Fibroblast of mammary gland (primary cell): ENCODE data around the gene TRERF1.

Source experiments
- DNase-seq: peaks from one replicate; pipeline ENCODE4 v3.0.0-alpha.2; 2010; ENCODE audit warnings: low read depth
- H3K4me3 ChIP-seq: 2 replicates; pipeline ENCODE4 v1.5.1; 2011; ENCODE audit warnings: low read depth, mild to moderate bottlenecking, low read length, moderate library complexity; ENCODE audit not compliant: control insufficient read depth
- CTCF ChIP-seq: conservative IDR thresholded peaks from 2 replicates; pipeline ENCODE4 v1.5.1; 2011; ENCODE audit warnings: low read depth, low read length, inconsistent platforms; ENCODE audit not compliant: control insufficient read depth, insufficient read depth

The TRERF1 gene

GRCh38 chr6:42322676-42323075 is 129.1 kb downstream of the TRERF1 start:
- H3K4me3 ChIP-seq: no peak overlapping the region
- TF ChIP-seq CTCF: no peak
- no peak for DNase-seq

- H3K4me3 ChIP-seq: no peak overlapping the region
- TF ChIP-seq CTCF: no peak
- DNase-seq: no peak
These were observed 129.8 kb downstream of the TRERF1 start for GRCh38 chr6:42321976-42322375.

- no peak for DNase-seq
- no peak for TF ChIP-seq CTCF
- H3K4me3 ChIP-seq: no peak overlapping the region
These were observed 131.0 kb downstream of the TRERF1 start for GRCh38 chr6:42320762-42321161.

GRCh38 chr6:42318480-42318879 is 133.2 kb downstream of the TRERF1 start:
- TF ChIP-seq CTCF: no peak
- no peak overlapping the region for H3K4me3 ChIP-seq
- DNase-seq: no peak

- DNase-seq: no peak
- no peak for TF ChIP-seq CTCF
These were observed 134.7 kb downstream of the TRERF1 start for GRCh38 chr6:42316981-42317380.

GRCh38 chr6:42315991-42316970 is 135.4 kb downstream of the TRERF1 start:
- peak; percentile 97 for DNase-seq
- TF ChIP-seq CTCF: no peak
- no peak overlapping the region for H3K4me3 ChIP-seq

More at GRCh38 chr6:42316981-42317380, 134.7 kb downstream of the TRERF1 start:
- H3K4me3 ChIP-seq: no peak overlapping the region
